GM10248 (cell line): Measurements from ENCODE around the gene ANTKMT.

ENCODE experiments used
- CTCF ChIA-PET: fragments of 300-600 bp; sonication (Branson Sonifier 250); formaldehyde crosslinking; extraction: SDS; loops from one replicate; lab custom pipeline; 2021; ENCODE audit warnings: antibody characterized with exemption; lab: Yijun Ruan, JAX
- POLR2A ChIA-PET: fragments of 350-650 bp; sonication (Branson Sonifier 250); formaldehyde crosslinking; extraction: SDS; loops from one replicate; lab custom pipeline; 2020; ENCODE audit warnings: antibody characterized with exemption; lab: Yijun Ruan, JAX
- DNase-seq: peaks from one replicate; pipeline ENCODE4 v3.0.0; 2012; ENCODE audit errors: extremely low spot score
- TF ChIP-seq, protein P1 (sequence below): IDR thresholded peaks from 2 replicates; pipeline ENCODE4 v1.5.1; 2012; ENCODE audit warnings: mild to moderate bottlenecking, low read depth; ENCODE audit errors: extremely low read depth, missing control alignments, control extremely low read depth

The ANTKMT gene

GRCh38 chr16:725041-725376, 4.1 kb downstream of the ANTKMT start:
- ChIA-PET CTCF (interaction anchor here (1.3 to 8.0 kb wide), 5 partner anchors 10 to 61 kb away, joined by 3 to 59 read pairs (median 12); partner anchors contain the start of genes CIAO3 and METRN), POLR2A (interaction anchor here (0.5 kb wide), 1 partner anchor 224 kb away, joined by 3 read pairs; no protein-coding TSS in a partner anchor)

DNA sequence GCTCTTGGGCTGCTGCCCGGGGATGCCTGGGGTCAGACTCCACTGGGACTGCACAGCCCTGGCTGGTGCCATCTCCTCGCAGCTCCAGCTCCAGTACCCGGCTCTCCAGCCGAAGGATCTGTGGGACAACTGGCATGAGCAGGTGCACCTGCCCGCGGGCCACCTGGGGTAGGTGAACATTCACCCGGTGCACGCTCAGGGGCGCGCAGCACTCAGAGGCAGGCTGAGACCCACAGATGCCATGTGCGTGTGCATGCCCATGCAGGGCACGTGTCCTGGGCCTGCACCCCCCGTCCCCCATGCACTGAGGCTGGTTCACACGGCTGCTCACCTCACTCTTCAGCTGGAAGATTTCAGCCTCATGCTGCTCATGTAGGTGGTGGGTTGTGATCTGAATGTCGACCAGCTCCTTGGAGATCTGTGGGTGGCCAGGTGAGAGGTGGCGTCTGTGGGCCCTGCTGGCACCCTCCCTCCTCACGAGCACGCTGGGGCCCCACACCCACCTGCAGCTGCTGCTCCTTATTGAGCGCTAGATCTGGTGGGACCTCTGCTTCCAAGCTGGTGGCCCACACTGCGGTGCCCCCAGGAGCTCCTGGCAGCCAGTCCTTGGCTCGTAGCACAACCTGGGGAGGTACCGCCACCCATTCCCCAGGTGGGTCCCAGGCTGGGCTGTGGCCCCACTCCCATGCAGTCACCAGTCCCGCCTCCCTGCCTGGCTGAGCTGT, 4.7 kb downstream of the ANTKMT start:
- POLR2A ChIA-PET, result no interaction called here
- TF ChIP-seq, protein P1, sequence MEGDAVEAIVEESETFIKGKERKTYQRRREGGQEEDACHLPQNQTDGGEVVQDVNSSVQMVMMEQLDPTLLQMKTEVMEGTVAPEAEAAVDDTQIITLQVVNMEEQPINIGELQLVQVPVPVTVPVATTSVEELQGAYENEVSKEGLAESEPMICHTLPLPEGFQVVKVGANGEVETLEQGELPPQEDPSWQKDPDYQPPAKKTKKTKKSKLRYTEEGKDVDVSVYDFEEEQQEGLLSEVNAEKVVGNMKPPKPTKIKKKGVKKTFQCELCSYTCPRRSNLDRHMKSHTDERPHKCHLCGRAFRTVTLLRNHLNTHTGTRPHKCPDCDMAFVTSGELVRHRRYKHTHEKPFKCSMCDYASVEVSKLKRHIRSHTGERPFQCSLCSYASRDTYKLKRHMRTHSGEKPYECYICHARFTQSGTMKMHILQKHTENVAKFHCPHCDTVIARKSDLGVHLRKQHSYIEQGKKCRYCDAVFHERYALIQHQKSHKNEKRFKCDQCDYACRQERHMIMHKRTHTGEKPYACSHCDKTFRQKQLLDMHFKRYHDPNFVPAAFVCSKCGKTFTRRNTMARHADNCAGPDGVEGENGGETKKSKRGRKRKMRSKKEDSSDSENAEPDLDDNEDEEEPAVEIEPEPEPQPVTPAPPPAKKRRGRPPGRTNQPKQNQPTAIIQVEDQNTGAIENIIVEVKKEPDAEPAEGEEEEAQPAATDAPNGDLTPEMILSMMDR, result no peak
- DNase-seq, result no peak
- CTCF ChIA-PET, result interaction anchor here (0.6 to 8.0 kb wide), 5 partner anchors 10 to 60 kb away, joined by 3 to 59 read pairs (median 12); partner anchors contain the start of genes CIAO3 and METRN

More at GRCh38 chr16:725041-725376, 4.1 kb downstream of the ANTKMT start:
- DNase-seq, result no peak
- TF ChIP-seq, protein P1, result no peak

GRCh38 chr16:726188-726437, 5.2 kb downstream of the ANTKMT start:
- no peak for DNase-seq
- POLR2A ChIA-PET, result interaction anchor here (1.2 kb wide), 1 partner anchor 10 kb away, joined by 5 read pairs; no protein-coding TSS in a partner anchor
- CTCF ChIA-PET, result interaction anchor here (0.6 to 8.0 kb wide), 5 partner anchors 11 to 59 kb away, joined by 3 to 59 read pairs (median 12); partner anchors contain the start of genes CIAO3 and METRN
- TF ChIP-seq, protein P1, result no peak

- POLR2A ChIA-PET, result interaction anchor here (1.2 kb wide), 1 partner anchor 9 kb away, joined by 5 read pairs; no protein-coding TSS in a partner anchor
- CTCF ChIA-PET, result interaction anchor here (2.5 to 8.0 kb wide), 3 partner anchors 11 to 59 kb away, joined by 12 to 59 read pairs (median 14); partner anchors contain the start of gene METRN
- TF ChIP-seq, protein P1, result no peak
- peak; percentile 81 for DNase-seq
Measured at GRCh38 chr16:726438-727290, 5.7 kb downstream of the ANTKMT start, which contains the start of the genes CCDC78 and HAGHL. Gene CCDC78, minus strand, starts transcription at chr16:726443. Its CDS starts 76 bp downstream, at chr16:726367. Gene HAGHL, plus strand, starts transcription at chr16:727106. Its CDS starts 404 bp downstream, at chr16:727510.

DNA sequence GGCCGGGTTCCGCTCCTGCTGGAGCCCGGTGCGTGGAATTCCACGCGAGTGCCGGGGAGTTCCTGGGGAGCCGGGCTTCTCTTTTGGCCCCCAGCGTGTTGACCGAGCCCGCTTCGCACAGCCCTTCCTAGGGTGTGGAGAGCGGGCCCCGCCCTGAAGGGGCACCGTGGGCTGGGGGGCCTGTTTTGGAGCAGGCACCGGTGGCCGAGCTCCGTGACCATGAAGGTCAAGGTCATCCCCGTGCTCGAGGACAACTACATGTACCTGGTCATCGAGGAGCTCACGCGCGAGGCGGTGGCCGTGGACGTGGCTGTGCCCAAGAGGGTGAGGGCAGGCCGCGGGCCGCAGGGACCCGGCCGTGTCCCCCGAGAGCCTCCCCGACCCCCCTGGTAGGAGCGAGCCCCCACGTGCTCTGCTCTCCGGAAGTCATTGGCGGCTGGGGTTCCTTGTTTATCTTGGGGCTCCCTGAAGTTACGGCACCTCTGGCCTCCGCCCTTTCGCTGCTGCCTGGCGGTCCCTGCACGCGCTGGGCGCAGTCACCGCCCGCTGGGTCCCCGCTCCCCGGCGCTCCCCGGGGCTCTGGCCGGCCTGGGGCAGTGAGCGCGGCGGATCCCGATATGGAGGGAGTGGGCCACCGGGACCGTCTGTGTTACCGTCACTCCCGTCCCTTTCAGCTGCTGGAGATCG, 6.5 kb downstream of the ANTKMT start:
- ChIA-PET POLR2A (interaction anchor here (0.9 to 1.2 kb wide), 2 partner anchors 9 to 47 kb away, joined by 5 to 7 read pairs; partner anchors contain the start of gene STUB1), CTCF (interaction anchor here (1.2 to 8.0 kb wide), 4 partner anchors 12 to 58 kb away, joined by 3 to 59 read pairs (median 8); partner anchors contain the start of genes CIAO3 and METRN)
- DNase-seq, result no peak
- TF ChIP-seq, protein P1, result no peak
